GM21825 (cell line): Measurements from ENCODE around the gene CXCL11.
"Not testable (repeated sequence)": the region's sequence is repeated elsewhere in the genome, so short reads cannot be mapped to it uniquely, and the experiment has no call there.

Experiments
- ATAC-seq: cut with Tn5 transposase; IDR thresholded peaks from one replicate; pipeline ENCODE4 v1.9.1; 2021; ENCODE audit warnings: mild to moderate bottlenecking, moderate library complexity; ENCODE audit not compliant: unreplicated experiment

The CXCL11 gene

DNA sequence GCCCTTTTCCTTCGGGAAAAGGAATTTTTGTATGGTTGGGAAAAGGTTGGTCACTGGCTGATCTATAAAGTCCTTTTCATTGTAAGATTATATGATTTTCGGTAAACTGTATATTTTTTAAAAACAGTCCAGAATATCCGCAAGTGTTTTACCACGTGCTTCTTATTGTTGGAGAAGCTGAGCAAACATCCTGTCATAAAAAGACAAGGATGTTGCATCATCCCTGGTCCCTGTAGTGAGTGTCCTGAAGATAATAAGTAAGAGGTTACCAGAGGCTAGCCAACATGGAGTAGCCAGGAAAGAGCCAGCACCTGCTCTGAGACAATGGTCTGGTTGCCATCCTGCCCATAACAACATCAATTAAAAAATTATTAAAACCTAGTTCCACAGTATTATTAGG lies 33.7 kb downstream of the CXCL11 start:
- ATAC-seq: no peak

DNA sequence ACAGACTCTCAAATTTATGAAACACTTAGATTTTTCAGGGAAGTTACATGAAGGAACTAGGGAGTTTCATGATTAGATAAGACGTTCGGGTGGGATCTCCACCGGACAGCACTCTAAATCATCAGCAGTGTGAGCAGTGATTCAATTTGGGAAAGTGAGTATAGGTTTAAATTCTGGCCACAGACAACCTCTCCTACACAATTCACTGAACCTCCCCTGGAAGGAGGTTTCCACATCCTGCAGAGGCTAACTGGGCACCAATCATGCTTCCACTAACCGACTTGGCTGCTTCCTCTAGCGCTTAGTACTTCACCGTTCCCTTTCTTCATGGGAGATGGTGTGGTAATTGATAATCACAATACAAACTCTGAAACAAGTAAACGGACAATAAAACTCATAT lies 34.2 kb downstream of the CXCL11 start:
- ATAC-seq: no peak

DNA sequence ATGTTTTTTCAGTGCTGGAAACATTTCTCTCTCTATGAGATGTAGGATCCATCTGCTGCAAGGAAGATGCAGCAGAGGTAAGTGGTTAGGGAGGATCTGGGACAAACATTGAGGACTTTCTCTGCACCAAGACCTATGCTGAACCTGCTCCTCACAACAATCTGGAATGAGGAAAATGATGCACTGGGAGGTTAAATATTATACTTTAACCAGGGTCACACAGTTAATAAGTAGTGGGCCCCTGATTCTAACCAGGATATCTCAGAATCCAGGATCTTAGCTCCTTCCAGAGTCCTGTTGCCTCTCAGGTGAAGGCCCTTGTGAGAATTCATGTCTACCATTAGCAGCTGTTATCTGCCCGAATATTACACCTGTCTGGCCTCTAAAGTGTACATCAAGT lies 35.6 kb downstream of the CXCL11 start:
- no peak for ATAC-seq

DNA sequence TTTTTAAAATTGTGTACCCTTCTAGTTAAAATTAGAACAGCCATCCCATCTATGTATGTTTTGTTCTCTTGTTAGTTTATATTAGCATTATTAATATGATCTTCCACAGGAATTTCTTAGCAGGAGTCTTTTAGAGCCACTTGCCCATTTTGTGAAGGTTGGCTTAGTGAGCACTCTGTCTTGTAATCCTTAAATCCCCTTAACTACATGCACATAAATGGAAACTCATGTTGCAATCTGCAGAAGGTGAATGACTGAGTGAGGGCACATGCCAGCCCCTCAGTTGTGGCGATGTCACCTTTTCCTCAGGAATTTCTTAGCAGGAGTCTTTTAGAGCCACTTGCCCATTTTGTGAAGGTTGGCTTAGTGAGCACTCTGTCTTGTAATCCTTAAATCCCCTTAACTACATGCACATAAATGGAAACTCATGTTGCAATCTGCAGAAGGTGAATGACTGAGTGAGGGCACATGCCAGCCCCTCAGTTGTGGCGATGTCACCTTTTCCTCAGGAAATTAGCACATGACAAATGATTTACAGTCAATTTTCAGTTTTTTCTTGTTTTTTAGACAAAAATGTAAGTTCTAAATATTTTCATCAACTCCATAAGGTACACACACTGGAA lies 37.2 kb downstream of the CXCL11 start:
- not testable (repeated sequence) for ATAC-seq

DNA sequence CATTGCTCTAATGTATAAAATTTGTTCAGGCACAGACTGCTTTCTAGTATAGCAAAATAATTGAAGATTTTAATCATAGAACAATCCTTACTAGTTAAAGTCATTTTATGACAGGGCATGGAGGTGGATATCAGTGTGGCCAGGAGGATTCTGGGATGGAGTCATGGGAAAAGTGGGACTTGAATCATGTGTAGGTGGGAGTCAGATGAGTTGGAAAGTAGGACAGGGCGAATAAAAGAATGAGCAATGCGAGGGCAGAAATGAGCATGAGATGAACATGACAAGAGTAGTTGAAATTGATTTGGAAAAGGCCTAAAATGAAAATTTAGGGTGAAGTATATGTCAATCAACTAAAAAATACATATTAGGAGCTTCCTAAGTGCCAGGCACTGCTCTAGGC lies 37.9 kb downstream of the CXCL11 start:
- ATAC-seq: no peak

DNA sequence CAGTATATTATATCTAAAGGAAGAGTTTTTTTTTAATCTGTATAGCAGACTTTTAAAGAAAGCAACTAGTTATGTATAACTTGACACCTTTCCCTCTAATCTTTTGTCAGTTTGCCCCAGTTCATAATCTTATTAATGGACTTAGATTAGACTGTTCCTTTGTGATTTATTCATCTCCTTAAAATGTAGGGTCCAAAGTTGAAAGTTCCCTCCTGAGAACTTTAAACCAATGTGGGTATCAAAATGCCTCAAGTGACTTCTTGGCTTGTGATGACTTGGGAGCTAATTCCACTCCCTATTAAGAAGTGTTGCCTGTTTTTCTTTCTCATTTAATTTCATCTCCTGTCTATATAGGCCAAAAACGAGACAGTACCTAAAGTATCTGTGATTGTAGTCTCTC lies 38.8 kb downstream of the CXCL11 start:
- ATAC-seq: no peak

DNA sequence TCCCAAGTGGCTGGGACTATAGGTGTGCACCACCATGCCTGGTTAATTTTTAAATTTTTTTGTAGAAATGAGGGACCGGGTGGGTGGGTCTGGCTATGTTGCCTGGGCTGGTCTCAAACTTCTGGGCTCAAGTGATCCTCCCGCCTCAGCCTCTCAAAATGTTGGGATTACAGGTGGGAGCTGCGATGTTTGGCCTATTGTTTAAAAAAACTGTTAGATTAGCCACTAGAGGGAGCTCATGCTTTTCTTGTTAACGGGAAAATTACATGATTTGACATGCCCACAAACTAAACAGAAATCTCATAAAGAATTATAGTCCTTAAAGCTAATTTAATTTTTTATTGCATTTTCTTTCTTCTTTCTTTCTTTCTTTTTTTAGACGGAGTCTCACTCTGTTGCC lies 40.1 kb downstream of the CXCL11 start:
- ATAC-seq: no peak

DNA sequence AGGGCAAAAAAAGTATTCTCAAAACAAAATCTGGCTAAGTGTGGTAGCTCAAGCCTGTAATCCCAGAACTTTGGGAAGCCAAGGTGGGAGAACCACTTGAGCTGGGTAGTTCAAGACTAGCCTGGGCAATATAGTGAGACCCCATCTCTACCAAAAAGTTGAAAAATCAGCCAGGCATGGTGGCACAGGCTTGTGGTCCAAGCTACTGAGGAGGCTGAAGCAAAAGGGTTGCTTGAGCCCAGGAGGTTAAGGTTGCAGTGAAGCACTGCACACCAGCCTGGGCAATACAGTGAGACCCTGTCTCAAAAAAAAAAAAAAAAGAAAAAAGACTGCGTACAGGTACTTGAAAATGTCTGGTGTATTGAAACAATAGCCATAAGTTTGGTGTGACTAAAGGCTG lies 43.4 kb downstream of the CXCL11 start:
- no peak for ATAC-seq

DNA sequence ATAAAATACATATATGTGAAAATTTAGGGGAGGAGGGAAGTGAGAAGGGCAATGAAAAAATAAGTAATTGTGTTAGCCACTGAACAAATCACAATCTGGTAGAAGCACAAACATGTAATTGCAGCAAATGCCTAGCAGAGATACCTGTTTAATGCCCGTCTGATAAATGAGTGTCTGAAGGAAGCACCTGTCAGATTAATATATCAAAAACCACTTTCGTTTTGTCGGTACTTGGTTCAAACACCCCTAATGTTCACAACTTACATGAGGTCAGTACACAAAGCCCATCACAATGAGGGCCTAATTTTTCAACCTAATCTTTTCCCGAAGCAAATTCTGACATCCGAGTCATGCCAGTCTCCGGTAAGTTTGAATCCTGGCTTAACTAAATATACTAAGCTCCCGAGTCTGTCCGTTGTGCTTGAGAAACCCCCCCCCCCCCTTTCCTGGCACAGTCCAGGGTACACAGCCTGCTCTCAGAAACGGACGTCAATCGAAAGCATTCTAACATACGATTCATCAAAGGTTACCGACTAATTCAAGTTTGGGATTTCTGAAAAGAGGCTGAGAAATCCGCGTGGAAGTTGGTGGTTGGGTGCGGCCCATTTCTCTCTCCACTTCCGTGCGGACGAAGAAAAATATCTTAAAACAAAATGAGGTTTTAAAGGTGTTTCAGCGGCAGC lies 45.9 kb downstream of the CXCL11 start:
- ATAC-seq: no peak

DNA sequence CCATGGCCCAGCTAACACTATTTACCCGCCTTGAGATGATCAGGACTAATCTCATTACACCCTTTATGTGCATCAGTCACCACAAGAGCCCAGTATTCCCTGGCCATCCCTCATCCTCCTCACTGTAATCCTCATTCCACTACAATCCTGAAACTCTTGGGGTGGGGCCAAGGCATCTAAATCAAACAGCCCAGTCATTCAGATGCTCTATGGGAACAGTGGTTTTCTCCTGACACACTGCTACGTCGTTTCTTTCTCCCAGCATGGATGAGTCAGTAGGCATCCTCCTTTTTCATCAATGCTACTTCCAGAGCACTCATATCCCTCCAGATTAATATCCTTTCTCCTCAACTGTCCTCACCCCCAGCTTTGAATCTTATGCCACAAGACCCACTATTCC lies 50.8 kb downstream of the CXCL11 start:
- ATAC-seq: no peak
